ENCODE measurements around the gene WWOX.

DNA sequence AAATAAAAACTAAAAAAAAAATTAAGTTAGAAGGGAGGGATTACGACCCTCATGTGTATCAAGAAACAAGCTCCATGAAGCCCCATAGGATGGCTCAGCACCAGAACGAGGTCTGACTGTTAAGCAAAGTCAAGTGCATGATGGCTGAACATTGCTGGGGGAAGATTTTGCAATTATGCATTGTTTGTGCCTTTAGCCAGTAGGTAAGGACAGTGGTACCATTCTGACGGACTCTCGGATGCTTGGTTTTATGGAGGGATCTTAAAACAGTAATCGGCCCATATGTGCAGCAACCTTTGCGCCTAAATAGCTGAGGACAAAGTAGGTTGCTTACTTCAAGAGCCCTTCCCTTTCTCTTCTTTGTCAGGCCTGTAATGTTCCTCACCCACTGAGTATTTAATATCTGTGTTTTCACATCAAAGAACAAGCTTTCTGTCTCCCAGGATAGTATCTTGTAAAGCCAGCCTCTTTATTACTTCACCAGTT lies 186.0 kb downstream of the WWOX start:
- TF ChIP-seq, protein P1, sequence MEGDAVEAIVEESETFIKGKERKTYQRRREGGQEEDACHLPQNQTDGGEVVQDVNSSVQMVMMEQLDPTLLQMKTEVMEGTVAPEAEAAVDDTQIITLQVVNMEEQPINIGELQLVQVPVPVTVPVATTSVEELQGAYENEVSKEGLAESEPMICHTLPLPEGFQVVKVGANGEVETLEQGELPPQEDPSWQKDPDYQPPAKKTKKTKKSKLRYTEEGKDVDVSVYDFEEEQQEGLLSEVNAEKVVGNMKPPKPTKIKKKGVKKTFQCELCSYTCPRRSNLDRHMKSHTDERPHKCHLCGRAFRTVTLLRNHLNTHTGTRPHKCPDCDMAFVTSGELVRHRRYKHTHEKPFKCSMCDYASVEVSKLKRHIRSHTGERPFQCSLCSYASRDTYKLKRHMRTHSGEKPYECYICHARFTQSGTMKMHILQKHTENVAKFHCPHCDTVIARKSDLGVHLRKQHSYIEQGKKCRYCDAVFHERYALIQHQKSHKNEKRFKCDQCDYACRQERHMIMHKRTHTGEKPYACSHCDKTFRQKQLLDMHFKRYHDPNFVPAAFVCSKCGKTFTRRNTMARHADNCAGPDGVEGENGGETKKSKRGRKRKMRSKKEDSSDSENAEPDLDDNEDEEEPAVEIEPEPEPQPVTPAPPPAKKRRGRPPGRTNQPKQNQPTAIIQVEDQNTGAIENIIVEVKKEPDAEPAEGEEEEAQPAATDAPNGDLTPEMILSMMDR (conservative IDR thresholded peaks at IDR 0.05; ENCODE audit: low read depth, low read length) = no peak
- TF ChIP-seq EZH2 (IDR thresholded peaks at IDR 0.05; ENCODE audit: borderline replicate concordance, low read depth, low read length, poor library complexity, severe bottlenecking) = no peak

All from A673 (cell line).